Chondrocyte (in vitro differentiated cells): ENCODE measurements around the gene WNT7A. TPM values are rescaled to one million over a fixed set of nuclear protein-coding genes. Genes with fewer than 3 reads are reported as not detected.

Experiments
- DNase-seq: peaks from one replicate; pipeline ENCODE4 v3.0.0; 2021; ENCODE audit warnings: mixed read lengths, low spot score
- H3K27ac Mint-ChIP-seq: one replicate; pipeline ENCODE4 v1.8.0; 2021; ENCODE audit warnings: mild to moderate bottlenecking, moderate library complexity, mixed read lengths; ENCODE audit not compliant: unreplicated experiment
- H3K27me3 Mint-ChIP-seq: 2 replicates; pipeline ENCODE4 v1.8.0; 2021; ENCODE audit warnings: low read depth, mixed read lengths
- H3K36me3 Mint-ChIP-seq: 2 replicates; pipeline ENCODE4 v1.8.0; 2021; ENCODE audit warnings: low read depth, mixed read lengths
- H3K4me1 Mint-ChIP-seq: 2 replicates; pipeline ENCODE4 v1.8.0; 2021; ENCODE audit warnings: low read depth, mild to moderate bottlenecking, mixed read lengths
- H3K4me3 Mint-ChIP-seq: one replicate; pipeline ENCODE4 v1.8.0; 2021; ENCODE audit warnings: mild to moderate bottlenecking, moderate library complexity, mixed read lengths; ENCODE audit not compliant: unreplicated experiment
- H3K9me3 Mint-ChIP-seq: 2 replicates; pipeline ENCODE4 v1.8.0; 2021; ENCODE audit warnings: low read depth, mixed read lengths
- CTCF ChIP-seq: fragments of 200-600 bp; sonication (generic); IDR thresholded peaks from 2 replicates; pipeline ENCODE4 v1.5.0; 2021; ENCODE audit warnings: antibody characterized with exemption, mild to moderate bottlenecking, moderate library complexity
- total RNA-seq: library from RNA; stranded (reverse); gene quantifications from 3 replicates; pipeline ENCODE4 v1.2.1, GENCODE V29; 2021

The WNT7A gene
- total RNA-seq, 1 donor from 2014 or later: not detected

- no peaks in the 10 kb centered on the region for H3K36me3 Mint-ChIP-seq
- H3K27me3 Mint-ChIP-seq: no peaks in the 10 kb centered on the region
- peaks cover 9% of the 10 kb centered on the region for H3K9me3 Mint-ChIP-seq
- no peaks in the 10 kb centered on the region for H3K4me1 Mint-ChIP-seq
- no peak for TF ChIP-seq CTCF
- no peak overlapping the region for H3K4me3 Mint-ChIP-seq
- no peak for DNase-seq
- no peak overlapping the region for H3K27ac Mint-ChIP-seq
These were observed 57.8 kb downstream of the WNT7A start for GRCh38 chr3:13822042-13822441.

GRCh38 chr3:13821126-13821525, 58.7 kb downstream of the WNT7A start:
- Mint-ChIP-seq H3K4me3 (no peak overlapping the region), H3K9me3 (peaks cover 18% of the 10 kb centered on the region), H3K27ac (no peak overlapping the region), H3K27me3 (no peaks in the 10 kb centered on the region), H3K4me1 (no peaks in the 10 kb centered on the region), H3K36me3 (no peaks in the 10 kb centered on the region)
- DNase-seq: no peak
- no peak for TF ChIP-seq CTCF

- no peak for DNase-seq
These were observed 61.0 kb downstream of the WNT7A start for GRCh38 chr3:13818919-13819318.

GRCh38 chr3:13815088-13815683, 64.7 kb downstream of the WNT7A start:
- TF ChIP-seq CTCF: no peak
- H3K4me3 Mint-ChIP-seq: no peak overlapping the region
- H3K27me3 Mint-ChIP-seq: no peaks in the 10 kb centered on the region
- H3K9me3 Mint-ChIP-seq: peaks cover 37% of the 10 kb centered on the region
- peaks cover 6% of the 10 kb centered on the region for H3K36me3 Mint-ChIP-seq
- H3K4me1 Mint-ChIP-seq: no peaks in the 10 kb centered on the region
- H3K27ac Mint-ChIP-seq: no peak overlapping the region
- DNase-seq: no peak

More at GRCh38 chr3:13818919-13819318, 61.0 kb downstream of the WNT7A start:
- TF ChIP-seq CTCF: no peak
- Mint-ChIP-seq H3K4me3 (no peak overlapping the region), H3K27me3 (no peaks in the 10 kb centered on the region), H3K9me3 (peaks cover 30% of the 10 kb centered on the region), H3K36me3 (peaks cover 6% of the 10 kb centered on the region), H3K27ac (no peak overlapping the region), H3K4me1 (no peaks in the 10 kb centered on the region)

GRCh38 chr3:13812034-13812471, 67.8 kb downstream of the WNT7A start:
- peaks cover 35% of the 10 kb centered on the region for H3K9me3 Mint-ChIP-seq
- peaks cover 1% of the 10 kb centered on the region for H3K27me3 Mint-ChIP-seq
- no peak for TF ChIP-seq CTCF
- H3K4me3 Mint-ChIP-seq: no peak overlapping the region
- peaks cover 6% of the 10 kb centered on the region for H3K36me3 Mint-ChIP-seq
- no peaks in the 10 kb centered on the region for H3K4me1 Mint-ChIP-seq
- no peak for DNase-seq
- H3K27ac Mint-ChIP-seq: no peak overlapping the region
